Measurements from ENCODE around the gene TFF1. TPM values are rescaled to one million over a fixed set of nuclear protein-coding genes. Genes with fewer than 3 reads are reported as not detected.

The TFF1 gene
- total RNA-seq, 2 experiments from 2014 or later, result 1.1 TPM; not detected in 1

- H3K4me3 Mint-ChIP-seq, result peak overlapping the region; percentile 15
- no peaks in the 10 kb centered on the region for H3K27me3 Mint-ChIP-seq
- peaks cover 68% of the 10 kb centered on the region for H3K36me3 Mint-ChIP-seq (ENCODE audit: low read depth)
- TF ChIP-seq CTCF (IDR thresholded peaks at IDR 0.05), result no peak
- ChIA-PET POLR2A (interaction anchor here (0.7 to 3.2 kb wide), 11 partner anchors 10 to 60 kb away, joined by 3 to 15 read pairs (median 5); partner anchors contain the start of gene UBASH3A), CTCF (interaction anchor here (0.7 to 3.2 kb wide), 5 partner anchors 14 to 65 kb away, joined by 3 to 7 read pairs (median 5); partner anchors contain the start of gene UBASH3A)
- ATAC-seq (no peak), DNase-seq (peak; percentile 24)
- H3K9me3 Mint-ChIP-seq, result no peaks in the 10 kb centered on the region
- peaks cover 45% of the 10 kb centered on the region for H3K4me1 Mint-ChIP-seq (ENCODE audit: low read depth)
- H3K27ac Mint-ChIP-seq, result peak overlapping the region; percentile 86
- intact Hi-C loops (cut with micrococcal nuclease), result no loop called here
These were observed 8.6 kb upstream of the TFF1 start for GRCh38 chr21:42374864-42375499.

GRCh38 chr21:42374457-42374856 is 8.1 kb upstream of the TFF1 start:
- Mint-ChIP-seq H3K4me3 (peak overlapping the region; percentile 8), H3K9me3 (no peaks in the 10 kb centered on the region), H3K27ac (peak overlapping the region; percentile 86), H3K27me3 (no peaks in the 10 kb centered on the region), H3K4me1 (ENCODE audit: low read depth) (peaks cover 45% of the 10 kb centered on the region), H3K36me3 (ENCODE audit: low read depth) (peaks cover 65% of the 10 kb centered on the region)
- DNase-seq (no peak), ATAC-seq (no peak)
- TF ChIP-seq CTCF (IDR thresholded peaks at IDR 0.05), result no peak
- ChIA-PET POLR2A (interaction anchor here (0.7 to 3.2 kb wide), 13 partner anchors 10 to 60 kb away, joined by 3 to 15 read pairs (median 4); partner anchors contain the start of gene UBASH3A), CTCF (interaction anchor here (0.7 to 3.2 kb wide), 8 partner anchors 8 to 152 kb away, joined by 3 to 7 read pairs (median 3); partner anchors contain the start of gene UBASH3A)
- intact Hi-C loops (cut with micrococcal nuclease), result no loop called here

- POLR2A ChIA-PET, result interaction anchor here (1.0 to 3.2 kb wide), 11 partner anchors 9 to 49 kb away, joined by 3 to 15 read pairs (median 4); no protein-coding TSS in a partner anchor
- H3K4me1 Mint-ChIP-seq (ENCODE audit: low read depth), result peaks cover 47% of the 10 kb centered on the region
- TF ChIP-seq CTCF (IDR thresholded peaks at IDR 0.05), result no peak
- H3K9me3 Mint-ChIP-seq, result no peaks in the 10 kb centered on the region
- ATAC-seq, result peak; percentile 2
- no peak for DNase-seq
- H3K27ac Mint-ChIP-seq, result peak overlapping the region; percentile 86
- H3K36me3 Mint-ChIP-seq (ENCODE audit: low read depth), result peaks cover 64% of the 10 kb centered on the region
- CTCF ChIA-PET, result interaction anchor here (0.7 to 3.2 kb wide), 10 partner anchors 8 to 153 kb away, joined by 3 to 8 read pairs (median 3); partner anchors contain the start of gene UBASH3A
- peak overlapping the region; percentile 8 for H3K4me3 Mint-ChIP-seq
- no peaks in the 10 kb centered on the region for H3K27me3 Mint-ChIP-seq
- intact Hi-C loops (cut with micrococcal nuclease), result no loop called here
These were observed 7.6 kb upstream of the TFF1 start for GRCh38 chr21:42373908-42374455.

- ATAC-seq (peak; percentile 80), DNase-seq (peak; percentile 72)
- Mint-ChIP-seq H3K27ac (peak overlapping the region; percentile 86), H3K9me3 (no peaks in the 10 kb centered on the region), H3K4me1 (ENCODE audit: low read depth) (peaks cover 49% of the 10 kb centered on the region), H3K4me3 (peak overlapping the region; percentile 43), H3K27me3 (no peaks in the 10 kb centered on the region), H3K36me3 (ENCODE audit: low read depth) (peaks cover 63% of the 10 kb centered on the region)
- intact Hi-C loops (cut with micrococcal nuclease), result no loop called here
- no peak for TF ChIP-seq CTCF (IDR thresholded peaks at IDR 0.05)
- CTCF ChIA-PET, result interaction anchor here (1.0 to 3.2 kb wide), 7 partner anchors 8 to 153 kb away, joined by 3 to 8 read pairs (median 5); no protein-coding TSS in a partner anchor
- POLR2A ChIA-PET, result interaction anchor here (1.0 to 3.2 kb wide), 10 partner anchors 9 to 50 kb away, joined by 3 to 15 read pairs (median 4); no protein-coding TSS in a partner anchor
These were observed 7.0 kb upstream of the TFF1 start for GRCh38 chr21:42373196-42373907.
